ENCODE measurements around the gene PSORS1C1.

Gene PSORS1C1

GRCh38 chr6:31094389-31094881 is 20.2 kb upstream of the PSORS1C1 start:
- peak in 1 of 2 donors; percentile 16 for DNase-seq (ENCODE audit: low read depth in 1 of 2, low spot score in 1 of 2)

- DNase-seq (ENCODE audit: low read depth in 1 of 2, low spot score in 1 of 2) = no peak
These were observed 18.4 kb upstream of the PSORS1C1 start for GRCh38 chr6:31096215-31096614.

- no peak for DNase-seq (ENCODE audit: low read depth in 1 of 2, low spot score in 1 of 2)
These were observed 17.9 kb upstream of the PSORS1C1 start for GRCh38 chr6:31096656-31097055.

GRCh38 chr6:31098449-31098938 is 16.1 kb upstream of the PSORS1C1 start:
- DNase-seq (ENCODE audit: low read depth in 1 of 2, low spot score in 1 of 2) = no peak

GRCh38 chr6:31103136-31103535 is 11.5 kb upstream of the PSORS1C1 start:
- DNase-seq (ENCODE audit: low read depth in 1 of 2, low spot score in 1 of 2) = no peak

- DNase-seq (ENCODE audit: low read depth in 1 of 2, low spot score in 1 of 2) = no peak
These were observed 7.5 kb upstream of the PSORS1C1 start for GRCh38 chr6:31107052-31107451.

GRCh38 chr6:31110825-31111582 is 3.6 kb upstream of the PSORS1C1 start:
- no peak for DNase-seq (ENCODE audit: low read depth in 1 of 2, low spot score in 1 of 2)

GRCh38 chr6:31111712-31112111 is 2.9 kb upstream of the PSORS1C1 start:
- no peak for DNase-seq (ENCODE audit: low read depth in 1 of 2, low spot score in 1 of 2)

GRCh38 chr6:31112478-31112877 is 2.1 kb upstream of the PSORS1C1 start, which contains the start of gene C6orf15:
Gene C6orf15 (minus strand): TSS chr6:31112575. CDS start chr6:31112555, 20 bp downstream.
- DNase-seq (ENCODE audit: low read depth in 1 of 2, low spot score in 1 of 2) = no peak

- DNase-seq (ENCODE audit: low read depth in 1 of 2, low spot score in 1 of 2) = no peak
These were observed 599 bp upstream of the PSORS1C1 start for GRCh38 chr6:31113861-31114540.

- no peak for DNase-seq (ENCODE audit: low read depth in 1 of 2, low spot score in 1 of 2)
These were observed 610 bp downstream of the PSORS1C1 start for GRCh38 chr6:31114970-31115849.

GRCh38 chr6:31115941-31116560 is 1.5 kb downstream of the PSORS1C1 start:
- no peak for DNase-seq (ENCODE audit: low read depth in 1 of 2, low spot score in 1 of 2)

- no peak for DNase-seq (ENCODE audit: low read depth in 1 of 2, low spot score in 1 of 2)
These were observed 2.2 kb downstream of the PSORS1C1 start for GRCh38 chr6:31116661-31117385.

GRCh38 chr6:31118178-31118577 is 3.6 kb downstream of the PSORS1C1 start:
- DNase-seq (ENCODE audit: low read depth in 1 of 2, low spot score in 1 of 2) = no peak

- DNase-seq (ENCODE audit: low read depth in 1 of 2, low spot score in 1 of 2) = no peak
These were observed 5.7 kb downstream of the PSORS1C1 start, which contains the start of gene CDSN for GRCh38 chr6:31120151-31120915. Gene CDSN (minus strand): TSS chr6:31120446. CDS start chr6:31120419, 27 bp downstream.

GRCh38 chr6:31121131-31121790 is 6.7 kb downstream of the PSORS1C1 start:
- DNase-seq (ENCODE audit: low read depth in 1 of 2, low spot score in 1 of 2) = no peak

GRCh38 chr6:31122791-31123706 is 8.4 kb downstream of the PSORS1C1 start:
- DNase-seq (ENCODE audit: low read depth in 1 of 2, low spot score in 1 of 2) = no peak

GRCh38 chr6:31125162-31125561 is 10.6 kb downstream of the PSORS1C1 start:
- DNase-seq (ENCODE audit: low read depth in 1 of 2, low spot score in 1 of 2) = no peak
